Liver (tissue), 9 donors: Measurements from ENCODE around the gene PDLIM7. TPM values are rescaled to one million over a fixed set of nuclear protein-coding genes. Genes with fewer than 3 reads are reported as not detected.

ENCODE experiments used
- DNase-seq: peaks from one replicate; pipeline ENCODE4 v3.0.0-alpha.2; 2017; ENCODE audit warnings: low spot score
- H3K27ac ChIP-seq, 2 donors: one replicate each; pipeline ENCODE4 v1.7.0; 2013; ENCODE audit warnings: inconsistent platforms in 2 of 2, low read length in 2 of 2, control low read depth in 1 of 2, low read depth in 1 of 2, mild to moderate bottlenecking in 1 of 2
- H3K27me3 ChIP-seq, 4 donors: one replicate each; pipeline versions ENCODE4 v1.6.1 to v1.7.0; 2013; ENCODE audit warnings: low read length in 3 of 4, inconsistent platforms in 1 of 4, mild to moderate bottlenecking in 1 of 4, moderate library complexity in 1 of 4; ENCODE audit not compliant: control insufficient read depth in 4 of 4, insufficient read depth in 4 of 4
- H3K36me3 ChIP-seq, 4 donors: one replicate each; pipeline versions ENCODE4 v1.6.1 to v1.7.0; 2013; ENCODE audit warnings: low read length in 3 of 4, mild to moderate bottlenecking in 3 of 4, low read depth in 1 of 4, moderate library complexity in 1 of 4; ENCODE audit not compliant: control insufficient read depth in 4 of 4, insufficient read depth in 3 of 4
- H3K4me1 ChIP-seq, 4 donors: one replicate each; pipeline versions ENCODE4 v1.6.1 to v1.7.0; 2013; ENCODE audit warnings: low read length in 3 of 4, mild to moderate bottlenecking in 3 of 4, moderate library complexity in 1 of 4; ENCODE audit not compliant: control insufficient read depth in 4 of 4, insufficient read depth in 4 of 4
- H3K4me3 ChIP-seq, 3 donors: one replicate each; pipeline versions ENCODE4 v1.6.1 to v1.7.0; 2013; ENCODE audit warnings: low read length in 3 of 3, control low read depth in 1 of 3, low read depth in 1 of 3, mild to moderate bottlenecking in 1 of 3
- H3K9ac ChIP-seq, 2 donors: one replicate each; pipeline ENCODE4 v1.7.0; 2013; ENCODE audit warnings: low read length in 2 of 2, mild to moderate bottlenecking in 2 of 2, moderate library complexity in 2 of 2, control low read depth in 1 of 2, low read depth in 1 of 2
- H3K9me3 ChIP-seq, 4 donors: one replicate each; pipeline versions ENCODE4 v1.6.1 to v1.7.0; 2013; ENCODE audit warnings: low read length in 3 of 4; ENCODE audit not compliant: control insufficient read depth in 4 of 4
- ATF3 ChIP-seq: IDR thresholded peaks from 2 replicates; pipeline ENCODE4 v1.6.1; 2016; ENCODE audit warnings: antibody characterized with exemption
- CTCF ChIP-seq: fragments of 150-350 bp; IDR thresholded peaks from 2 replicates; pipeline ENCODE4 v1.5.1; 2017; ENCODE audit warnings: improper control_type of control experiment, low read depth, low read length; ENCODE audit not compliant: missing input control
- EGR1 ChIP-seq, 2 donors: IDR thresholded peaks; 2 replicates each; pipeline ENCODE4 v1.6.1; 2016 to 2018; ENCODE audit warnings: antibody characterized with exemption in 2 of 2, low read depth in 2 of 2
- FOXA1 ChIP-seq: IDR thresholded peaks from 2 replicates; pipeline ENCODE4 v1.6.1; 2016; ENCODE audit warnings: antibody characterized with exemption
- FOXA2 ChIP-seq: IDR thresholded peaks from 2 replicates; pipeline ENCODE4 v1.6.1; 2016; ENCODE audit warnings: antibody characterized with exemption
- GABPA ChIP-seq, 2 donors: IDR thresholded peaks in 1 of 2; conservative IDR thresholded peaks in 1 of 2; 2 replicates each; pipeline ENCODE4 v1.6.1; 2016; ENCODE audit warnings: antibody characterized with exemption in 2 of 2, mild to moderate bottlenecking in 1 of 2, moderate library complexity in 1 of 2
- HNF4A ChIP-seq, 2 donors: conservative IDR thresholded peaks; 2 replicates each; pipeline ENCODE4 v1.6.1; 2016; ENCODE audit warnings: antibody characterized with exemption in 2 of 2, mild to moderate bottlenecking in 2 of 2
- HNF4G ChIP-seq: IDR thresholded peaks from 2 replicates; pipeline ENCODE4 v1.6.1; 2016; ENCODE audit warnings: antibody characterized with exemption
- JUND ChIP-seq, 2 donors: IDR thresholded peaks; 2 replicates each; pipeline ENCODE4 v1.6.1; 2016; ENCODE audit warnings: antibody characterized with exemption in 2 of 2
- MAX ChIP-seq: IDR thresholded peaks from 2 replicates; pipeline ENCODE4 v1.6.1; 2016; ENCODE audit warnings: antibody characterized with exemption
- NR2F2 ChIP-seq: IDR thresholded peaks from 2 replicates; pipeline ENCODE4 v1.6.1; 2016; ENCODE audit warnings: antibody characterized with exemption
- RAD21 ChIP-seq, 2 donors: IDR thresholded peaks; 2 replicates each; pipeline ENCODE4 v1.6.1; 2016; ENCODE audit warnings: antibody characterized with exemption in 2 of 2, mild to moderate bottlenecking in 2 of 2
- REST ChIP-seq: IDR thresholded peaks from 2 replicates; pipeline ENCODE4 v1.6.1; 2016; ENCODE audit warnings: antibody characterized with exemption, mild to moderate bottlenecking
- RXRA ChIP-seq, 2 donors: IDR thresholded peaks; 2 replicates each; pipeline ENCODE4 v1.6.1; 2017 to 2018; ENCODE audit warnings: antibody characterized with exemption in 2 of 2, mild to moderate bottlenecking in 1 of 2
- SP1 ChIP-seq: IDR thresholded peaks from 2 replicates; pipeline ENCODE4 v1.6.1; 2018; ENCODE audit warnings: antibody characterized with exemption, mild to moderate bottlenecking
- TAF1 ChIP-seq: conservative IDR thresholded peaks from 2 replicates; pipeline ENCODE4 v1.6.1; 2016; ENCODE audit warnings: antibody characterized with exemption, mild to moderate bottlenecking
- YY1 ChIP-seq: IDR thresholded peaks from 2 replicates; pipeline ENCODE4 v1.6.1; 2016; ENCODE audit warnings: antibody characterized with exemption, mild to moderate bottlenecking
- ZBTB33 ChIP-seq: IDR thresholded peaks from 2 replicates; pipeline ENCODE4 v1.6.1; 2016; ENCODE audit warnings: antibody characterized with exemption
- WGBS: extraction: QIAGEN DNeasy Blood & Tissue Kit; methylation state at CpG from one replicate; pipeline ENCODE4 v1.1.7; 2013; 5-methylcytosine and 5-hydroxymethylcytosine counted together
- polyA plus RNA-seq, 2 donors: library from polyadenylated mRNA; stranded (reverse) in 1 of 2; unstranded in 1 of 2; fragments of 200-250 nt in 1 of 2; fragments of >200 nt in 1 of 2; fragmentation: Nextera tagmentation in 1 of 2; extraction: Ambion mirVana in 1 of 2; gene quantifications; one replicate each; pipeline versions ENCODE4 v1.2.1 to v1.2.3, GENCODE V29; 2013 to 2015
- total RNA-seq, 2 donors: library from RNA; depleted of rRNA; stranded (reverse); fragments of >200 nt; gene quantifications; one replicate each; pipeline ENCODE4 v1.2.3, GENCODE V29; 2014
- donor health status: healthy.
- donor health status: healthy.
- donor health status: healthy.
- donor health status: healthy.
- donor health status: healthy.

The PDLIM7 gene
- total and polyA plus RNA-seq, 4 donors: 5.5 to 36.0 (median 8.5) TPM

GRCh38 chr5:177503351-177504085 lies 6.1 kb upstream of the PDLIM7 start:
- no peaks in the 10 kb centered on the region for H3K36me3 ChIP-seq
- DNase-seq: no peak
- H3K27ac ChIP-seq: no peak overlapping the region
- no peak overlapping the region for H3K9ac ChIP-seq
- WGBS: 84% methylated on average over 24 of the region's 24 CpGs
- H3K4me3 ChIP-seq: no peak overlapping the region
- H3K27me3 ChIP-seq: no peaks in the 10 kb centered on the region
- no peaks in the 10 kb centered on the region for H3K9me3 ChIP-seq
- TF ChIP-seq YY1 (no peak), NR2F2 (no peak), REST (no peak), JUND (IDR thresholded peaks at IDR 0.05) (no peak), CTCF (no peak), MAX (no peak), HNF4A (conservative IDR thresholded peaks at IDR 0.05) (no peak), RAD21 (IDR thresholded peaks at IDR 0.05) (no peak), FOXA1 (no peak), ZBTB33 (no peak), FOXA2 (no peak), HNF4G (no peak), SP1 (no peak), RXRA (IDR thresholded peaks at IDR 0.05) (no peak), TAF1 (no peak), ATF3 (no peak), EGR1 (IDR thresholded peaks at IDR 0.05; ENCODE audit: low read depth in 2 of 2) (no peak), GABPA (IDR thresholded peaks at IDR 0.05 in 1 of 2, conservative IDR thresholded peaks at IDR 0.05 in 1 of 2) (no peak)
- peaks cover 0 to 3% (median 2%) of the 10 kb centered on the region in 4 donors for H3K4me1 ChIP-seq
